T-cell (primary cell): ENCODE results near the gene ADGRD1. TPM values are rescaled to one million over a fixed set of nuclear protein-coding genes. Genes with fewer than 3 reads are reported as not detected.
A peak's percentile ranks its signal among the peaks of the same experiment; 100 is the strongest.

Experiments used
- ATAC-seq, 4 experiments: fragments of 200-7000 bp in 3 of 4; fragments of 150-1000 bp in 1 of 4; cut with Tn5 transposase; replicated peaks in 1 of 4; 1 replicate in 3 of 4; 2 replicates in 1 of 4; pipeline ENCODE4 v1.10.0; 2021; ENCODE audit warnings: moderate library complexity in 3 of 4, mild to moderate bottlenecking in 2 of 4, moderate number of reproducible peaks in 1 of 4
- CTCF ChIA-PET, 2 donors: fragments of 300-600 bp; sonication (Branson Sonifier 250); formaldehyde crosslinking; loops; one replicate each; lab custom pipeline; 2022; ENCODE audit warnings: antibody characterized with exemption in 2 of 2; lab: Charles Lee
- POLR2A ChIA-PET, 2 donors: fragments of 300-600 bp; sonication (Branson Sonifier 250); formaldehyde crosslinking; loops; one replicate each; lab custom pipeline; 2022; ENCODE audit warnings: antibody characterized with exemption in 2 of 2; lab: Charles Lee
- DNase-seq, 35 experiments: peaks; one replicate each; pipeline versions ENCODE4 v3.0.0 to v3.0.0-alpha.2; 2013 to 2023
- H3K27ac ChIP-seq: one replicate; pipeline ENCODE4 v1.5.1; 2013; ENCODE audit warnings: low read length
- H3K27me3 ChIP-seq, 2 experiments: replicated peaks in 1 of 2; 1 replicate in 1 of 2; 2 replicates in 1 of 2; pipeline versions ENCODE4 v1.6.1 to v1.7.0; 2013; ENCODE audit warnings: low read length in 1 of 2, mixed read lengths in 1 of 2; ENCODE audit not compliant: control insufficient read depth in 2 of 2, insufficient read depth in 2 of 2; ENCODE audit errors: extremely low read depth in 1 of 2
- H3K36me3 ChIP-seq, 2 donors: 1 replicate in 1 of 2; 2 replicates in 1 of 2; pipeline versions ENCODE4 v1.6.1 to v1.7.0; 2013; ENCODE audit warnings: low read length in 1 of 2; ENCODE audit not compliant: control insufficient read depth in 2 of 2, insufficient read depth in 1 of 2; ENCODE audit errors: extremely low read depth in 1 of 2
- H3K4me1 ChIP-seq, 2 experiments: 1 replicate in 1 of 2; 2 replicates in 1 of 2; pipeline versions ENCODE4 v1.6.1 to v1.7.0; 2013; ENCODE audit warnings: low read length in 2 of 2, mixed read lengths in 1 of 2; ENCODE audit not compliant: insufficient read depth in 2 of 2, control insufficient read depth in 1 of 2; ENCODE audit errors: extremely low read depth in 1 of 2
- H3K4me3 ChIP-seq, 2 donors: 1 replicate in 1 of 2; 2 replicates in 1 of 2; pipeline versions ENCODE4 v1.5.1 to v1.7.0; 2013; ENCODE audit warnings: mild to moderate bottlenecking in 2 of 2, low read length in 1 of 2, moderate library complexity in 1 of 2; ENCODE audit not compliant: control insufficient read depth in 1 of 2; ENCODE audit errors: extremely low read depth in 1 of 2
- H3K9me3 ChIP-seq: 2 replicates; pipeline ENCODE4 v1.7.0; 2013
- H3K27ac Mint-ChIP-seq, 2 donors: one replicate each; pipeline ENCODE4 v1.8.0; 2020 to 2021; ENCODE audit warnings: mild to moderate bottlenecking in 2 of 2, mixed read lengths in 2 of 2
- H3K27me3 Mint-ChIP-seq, 2 donors: one replicate each; pipeline ENCODE4 v1.8.0; 2021 to 2022; ENCODE audit warnings: mixed read lengths in 2 of 2
- H3K36me3 Mint-ChIP-seq: one replicate; pipeline ENCODE4 v1.8.0; 2021; ENCODE audit warnings: mixed read lengths
- H3K4me1 Mint-ChIP-seq, 3 donors: one replicate each; pipeline ENCODE4 v1.8.0; 2020 to 2022; ENCODE audit warnings: mixed read lengths in 3 of 3, mild to moderate bottlenecking in 1 of 3
- H3K4me3 Mint-ChIP-seq, 3 donors: one replicate each; pipeline ENCODE4 v1.8.0; 2020 to 2022; ENCODE audit warnings: mild to moderate bottlenecking in 3 of 3, mixed read lengths in 3 of 3, moderate library complexity in 3 of 3
- H3K9me3 Mint-ChIP-seq, 3 donors: one replicate each; pipeline ENCODE4 v1.8.0; 2020 to 2022; ENCODE audit warnings: mixed read lengths in 3 of 3
- WGBS: methylation state at CpG from one replicate; pipeline ENCODE4 v1.1.5; 2013; ENCODE audit warnings: missing lambda C conversion rate; ENCODE audit not compliant: insufficient coverage; 5-methylcytosine and 5-hydroxymethylcytosine counted together
- total RNA-seq, 35 experiments: library from RNA in 6 of 35; stranded (reverse) in 6 of 35; fragments of 120-200 nt in 1 of 35; gene quantifications; one replicate each; pipeline versions ENCODE4 v1.2.1 to v1.2.4 and lab custom pipeline; 2013 to 2026

Gene ADGRD1
- total RNA-seq, 5 donors from 2014 or later (not counting 1 experiment from before 2014, with no cell fraction given) = 0.29 to 1.1 (median 0.43) TPM; not detected in 1

DNA sequence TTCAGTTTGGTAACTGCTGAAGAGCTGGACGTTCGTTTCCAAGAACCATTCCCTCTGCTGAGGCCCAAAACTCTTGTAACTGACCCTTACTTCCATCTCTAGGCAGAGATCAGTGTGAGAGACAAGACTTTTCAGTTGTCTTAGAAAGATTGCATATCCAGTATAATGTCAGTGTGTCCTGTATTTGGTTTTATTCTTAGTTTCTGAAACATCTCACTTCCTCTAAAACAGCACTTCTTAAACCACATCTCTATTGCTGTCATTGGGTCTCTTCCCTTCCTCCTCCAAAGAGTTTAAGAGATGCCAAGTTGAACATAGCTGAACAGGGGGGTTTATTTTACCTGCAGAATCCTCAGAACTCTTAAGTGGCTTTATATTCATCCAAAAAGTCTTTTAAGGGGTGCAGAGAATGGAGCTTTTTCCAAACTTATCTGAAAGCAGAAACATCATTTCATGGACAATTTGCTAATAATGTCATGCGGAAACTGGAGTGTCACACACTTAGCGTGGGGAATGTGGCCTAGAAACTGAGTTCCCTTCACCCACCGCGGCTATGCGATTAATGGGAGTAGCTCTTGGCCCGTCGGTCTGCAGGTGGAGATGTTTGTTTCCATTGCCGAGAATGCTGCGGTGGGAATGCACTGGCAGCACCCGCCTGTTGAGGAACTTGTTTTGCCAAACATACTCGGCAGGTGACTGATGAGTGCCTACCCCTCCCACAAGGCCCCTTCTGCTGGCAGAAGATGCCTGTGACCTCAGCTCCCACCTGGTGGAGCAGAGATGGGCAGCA, 148.2 kb downstream of the ADGRD1 start:
- H3K4me1 ChIP-seq = peaks cover 6 to 24% of the 10 kb centered on the region in 2 experiments
- H3K27ac ChIP-seq = no peak overlapping the region
- H3K27me3 ChIP-seq = peaks cover 0 to 38% of the 10 kb centered on the region in 2 experiments
- POLR2A ChIA-PET = no interaction called here
- Mint-ChIP-seq H3K9me3 (no peaks in the 10 kb centered on the region), H3K4me3 (no peak overlapping the region), H3K4me1 (peaks cover 19 to 23% (median 19%) of the 10 kb centered on the region in 3 donors), H3K27me3 (peaks cover 0 to 2% of the 10 kb centered on the region in 2 donors), H3K27ac (no peak overlapping the region), H3K36me3 (no peaks in the 10 kb centered on the region)
- no peak overlapping the region for H3K4me3 ChIP-seq
- DNase-seq = peak in 1 of 35 experiments; percentile 0
- WGBS = 96% methylated on average over 10 of the region's 13 CpGs
- H3K36me3 ChIP-seq = no peaks in the 10 kb centered on the region
- H3K9me3 ChIP-seq = no peaks in the 10 kb centered on the region
- ATAC-seq = no peak
- CTCF ChIA-PET = interaction anchor here in 1 of 2 donors (0.7 kb wide), 1 partner anchor 1020 kb away, joined by 3 read pairs; no protein-coding TSS in a partner anchor

DNA sequence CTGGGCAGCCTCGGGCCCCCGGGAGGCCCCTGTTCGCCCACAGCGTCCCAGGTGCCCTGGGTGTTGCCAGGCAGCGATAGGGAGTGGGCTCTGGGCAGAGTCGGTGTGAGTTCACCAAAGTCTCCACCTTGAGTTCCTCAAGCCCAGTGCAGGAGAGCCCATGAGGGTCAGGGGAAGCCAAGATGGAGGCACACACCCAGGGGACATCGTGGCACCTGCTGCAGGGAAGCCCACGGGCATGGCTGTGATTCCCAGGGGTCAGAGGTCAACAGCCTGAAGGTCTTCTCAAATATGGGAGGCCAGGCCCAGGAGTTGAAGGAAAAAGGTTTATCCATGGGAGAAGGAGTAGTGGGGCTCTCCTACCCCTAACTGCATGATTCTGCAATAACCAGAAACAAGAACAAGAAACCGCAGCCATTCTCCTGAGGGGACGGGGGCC, 148.8 kb downstream of the ADGRD1 start:
- DNase-seq (peak in 1 of 35 experiments; percentile 22), ATAC-seq (no peak)
- Histone ChIP-seq H3K4me1 (peaks cover 6 to 24% of the 10 kb centered on the region in 2 experiments), H3K9me3 (no peaks in the 10 kb centered on the region), H3K27ac (no peak overlapping the region), H3K27me3 (peaks cover 0 to 39% of the 10 kb centered on the region in 2 experiments), H3K4me3 (no peak overlapping the region), H3K36me3 (no peaks in the 10 kb centered on the region)
- no peak overlapping the region for H3K4me3 Mint-ChIP-seq
- no peak overlapping the region for H3K27ac Mint-ChIP-seq
- peaks cover 0 to 2% of the 10 kb centered on the region in 2 donors for H3K27me3 Mint-ChIP-seq
- no peaks in the 10 kb centered on the region for H3K36me3 Mint-ChIP-seq
- no peaks in the 10 kb centered on the region for H3K9me3 Mint-ChIP-seq
- H3K4me1 Mint-ChIP-seq = peaks cover 19 to 23% (median 19%) of the 10 kb centered on the region in 3 donors
- ChIA-PET POLR2A (no interaction called here), CTCF (interaction anchor here in 1 of 2 donors (4.7 kb wide), 1 partner anchor 31 kb away, joined by 43 read pairs; no protein-coding TSS in a partner anchor)
- WGBS = 84% methylated on average over 8 of the region's 10 CpGs

DNA sequence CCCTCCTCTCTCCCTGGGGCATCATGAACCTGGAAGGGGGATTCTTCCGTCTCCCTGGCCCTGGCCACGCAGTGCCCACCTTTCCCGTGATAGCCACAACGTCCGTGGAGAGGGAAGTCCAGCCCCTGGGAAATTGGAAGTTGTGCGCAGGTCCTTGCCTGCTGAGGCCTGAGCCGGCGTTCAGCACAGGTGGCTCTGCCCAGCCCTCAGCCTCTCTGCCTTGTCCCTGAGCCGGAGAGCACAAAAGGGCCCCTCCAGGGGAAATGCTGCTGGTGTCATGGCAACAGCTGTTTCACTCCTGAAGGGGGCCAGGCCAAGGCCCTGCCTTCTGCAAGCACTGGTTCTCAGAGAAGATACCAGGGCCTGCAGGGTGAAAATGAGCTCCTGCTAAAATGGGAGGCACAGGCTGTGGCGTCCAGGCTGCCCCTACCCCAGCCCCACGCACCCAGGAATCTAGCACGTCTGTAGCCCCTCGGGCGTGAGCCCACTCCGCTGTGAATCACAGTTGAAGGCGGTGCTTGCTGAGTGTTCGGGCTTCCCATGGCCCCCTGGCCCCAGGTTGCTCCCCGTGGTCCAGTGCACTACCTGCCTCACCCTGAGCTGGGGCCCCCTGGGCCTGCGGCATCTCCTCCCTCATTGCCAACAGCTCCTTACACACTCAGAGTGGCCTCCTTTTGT, 149.4 kb downstream of the ADGRD1 start:
- ChIA-PET POLR2A (no interaction called here), CTCF (interaction anchor here in 1 of 2 donors (1.8 to 4.7 kb wide), 2 partner anchors 10 to 30 kb away, joined by 10 to 43 read pairs; no protein-coding TSS in a partner anchor)
- DNase-seq = peak in 2 of 35 experiments; percentile 1 to 19
- H3K4me3 Mint-ChIP-seq = no peak overlapping the region
- Histone ChIP-seq H3K27ac (no peak overlapping the region), H3K36me3 (no peaks in the 10 kb centered on the region), H3K9me3 (no peaks in the 10 kb centered on the region), H3K27me3 (peaks cover 0 to 42% of the 10 kb centered on the region in 2 experiments), H3K4me1 (peaks cover 6 to 24% of the 10 kb centered on the region in 2 experiments), H3K4me3 (no peak overlapping the region)
- no peaks in the 10 kb centered on the region for H3K36me3 Mint-ChIP-seq
- no peak overlapping the region for H3K27ac Mint-ChIP-seq
- no peak for ATAC-seq
- no peaks in the 10 kb centered on the region for H3K9me3 Mint-ChIP-seq
- WGBS = 90% methylated on average over 17 of the region's 19 CpGs
- peaks cover 19 to 23% (median 19%) of the 10 kb centered on the region in 3 donors for H3K4me1 Mint-ChIP-seq
- peaks cover 0 to 2% of the 10 kb centered on the region in 2 donors for H3K27me3 Mint-ChIP-seq

DNA sequence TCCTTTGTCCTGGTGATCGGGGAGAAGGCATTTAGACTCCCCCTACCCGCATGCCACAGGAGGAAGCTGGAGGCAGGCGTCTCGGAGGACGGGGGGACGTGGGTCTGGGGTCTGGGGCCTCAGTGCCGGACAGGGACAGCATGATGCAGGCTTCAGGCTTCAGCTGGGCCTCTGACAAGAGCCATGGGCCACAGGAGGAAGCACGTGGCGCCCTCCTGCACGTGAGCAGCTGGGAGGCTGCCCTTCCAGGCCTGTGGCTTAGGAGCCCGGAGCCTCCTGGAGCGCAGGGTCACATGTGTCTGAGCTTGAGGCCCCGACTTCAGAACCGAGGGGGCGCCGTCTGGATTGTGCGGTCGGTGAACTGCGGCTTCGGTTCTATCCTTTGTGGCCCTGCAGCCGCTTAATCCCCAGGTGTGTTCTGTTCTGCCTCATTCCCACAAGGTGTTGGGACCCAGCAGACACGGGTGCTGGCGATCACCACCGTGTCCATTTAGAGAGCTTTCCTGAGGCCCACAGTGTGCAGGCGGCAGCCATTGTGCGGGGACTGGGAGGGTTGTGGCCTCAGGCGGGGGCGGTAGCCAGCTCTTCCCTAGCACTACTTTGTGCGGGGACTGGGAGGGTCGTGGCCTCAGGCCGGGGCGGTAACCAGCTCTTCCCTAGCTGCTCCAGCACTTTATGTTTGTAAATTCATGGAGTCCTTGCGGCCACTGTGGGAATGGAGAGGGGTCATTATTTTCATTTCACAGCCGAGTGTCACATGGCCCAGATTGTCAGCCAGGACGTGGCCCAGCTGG, 150.2 kb downstream of the ADGRD1 start:
- Histone ChIP-seq H3K36me3 (no peaks in the 10 kb centered on the region), H3K4me3 (no peak overlapping the region), H3K4me1 (peaks cover 6 to 24% of the 10 kb centered on the region in 2 experiments), H3K9me3 (no peaks in the 10 kb centered on the region), H3K27me3 (peaks cover 0 to 47% of the 10 kb centered on the region in 2 experiments), H3K27ac (no peak overlapping the region)
- no peaks in the 10 kb centered on the region for H3K9me3 Mint-ChIP-seq
- no peak overlapping the region for H3K4me3 Mint-ChIP-seq
- H3K27ac Mint-ChIP-seq = no peak overlapping the region
- ChIA-PET CTCF (interaction anchor here (0.6 to 4.7 kb wide), 8 partner anchors 7 to 727 kb away, joined by 3 to 43 read pairs (median 5); no protein-coding TSS in a partner anchor), POLR2A (no interaction called here)
- 95% methylated on average over 29 of the region's 35 CpGs for WGBS
- H3K27me3 Mint-ChIP-seq = peaks cover 0 to 4% of the 10 kb centered on the region in 2 donors
- DNase-seq (peak in 2 of 35 experiments; percentile 1 to 21), ATAC-seq (no peak)
- H3K4me1 Mint-ChIP-seq = peaks cover 19 to 23% (median 19%) of the 10 kb centered on the region in 3 donors
- H3K36me3 Mint-ChIP-seq = no peaks in the 10 kb centered on the region

DNA sequence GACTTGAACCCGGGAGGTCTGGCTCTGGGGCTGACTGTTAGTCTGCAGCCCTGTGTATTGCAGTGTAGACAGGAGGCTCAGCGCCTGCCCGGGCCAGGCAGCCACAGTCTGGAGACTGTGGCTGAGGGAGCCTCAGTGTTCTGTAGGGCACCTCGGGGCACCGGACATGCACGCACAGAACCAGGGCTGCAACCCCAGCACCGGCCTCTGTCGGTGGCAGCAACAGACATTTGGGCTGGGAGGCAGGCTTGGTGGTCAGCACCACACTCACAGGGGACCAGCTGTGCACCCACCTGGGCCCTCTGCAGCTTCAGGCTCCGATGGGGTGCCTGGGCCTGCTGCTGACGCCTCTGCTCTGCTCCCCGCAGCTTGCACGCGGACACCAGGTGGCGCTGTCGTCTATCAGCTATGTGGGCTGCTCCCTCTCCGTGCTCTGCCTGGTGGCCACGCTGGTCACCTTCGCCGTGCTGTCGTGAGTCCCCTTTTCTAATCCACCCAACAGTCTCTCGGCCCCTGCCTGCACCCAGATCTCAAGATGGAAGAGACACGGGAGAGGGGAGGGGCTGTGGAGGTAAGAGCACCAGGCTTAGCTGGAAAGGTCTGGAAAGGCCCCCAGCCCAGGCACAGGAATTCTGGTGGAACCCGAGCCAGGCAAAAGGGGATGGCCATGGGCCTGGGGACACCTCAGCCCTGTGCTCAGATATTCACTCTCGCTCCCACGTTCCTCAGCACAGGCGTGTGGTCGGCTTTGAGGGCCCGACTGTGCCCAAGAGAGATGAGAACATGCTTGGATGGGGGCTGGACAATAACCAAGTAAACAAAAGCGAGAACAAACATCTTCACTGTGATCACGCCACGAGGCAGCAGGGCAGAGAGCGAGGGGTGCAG, 151.0 kb downstream of the ADGRD1 start:
- no peak overlapping the region for H3K4me3 ChIP-seq
- Mint-ChIP-seq H3K27ac (no peak overlapping the region), H3K4me1 (peaks cover 19 to 23% (median 19%) of the 10 kb centered on the region in 3 donors), H3K27me3 (peaks cover 0 to 7% of the 10 kb centered on the region in 2 donors), H3K4me3 (peak overlapping the region in 2 of 3 donors; percentile 34 to 79), H3K36me3 (no peaks in the 10 kb centered on the region), H3K9me3 (peaks cover 0 to 8% (median 2%) of the 10 kb centered on the region in 3 donors)
- ChIA-PET POLR2A (no interaction called here), CTCF (interaction anchor here (1.0 to 4.7 kb wide), 10 partner anchors 8 to 895 kb away, joined by 3 to 43 read pairs (median 4); no protein-coding TSS in a partner anchor)
- H3K9me3 ChIP-seq = no peaks in the 10 kb centered on the region
- WGBS = 53% methylated on average over 19 of the region's 32 CpGs
- DNase-seq (peak; percentile 34 to 85 (median 73)), ATAC-seq (peak; percentile 66 to 79 (median 72))
- H3K4me1 ChIP-seq = peaks cover 6 to 24% of the 10 kb centered on the region in 2 experiments
- H3K27ac ChIP-seq = no peak overlapping the region
- peaks cover 0 to 47% of the 10 kb centered on the region in 2 experiments for H3K27me3 ChIP-seq
- H3K36me3 ChIP-seq = no peaks in the 10 kb centered on the region
